HL-60/S4 treated with phorbol 12-myristate 13-acetate at 8.2 ng/mL for 4 days and 3 days (cell line): ENCODE results near the gene GRB10.
"Not testable (repeated sequence)": the region's sequence is repeated elsewhere in the genome, so short reads cannot be mapped to it uniquely, and the experiment has no call there.

Experiments
- in situ Hi-C: fragments of 300-500 bp; cut with MboI; formaldehyde crosslinking; loops from 2 replicates; pipeline ENCODE4 v1.15.0; 2022; ENCODE audit warnings: low sequenced_read_pairs

Gene GRB10

DNA sequence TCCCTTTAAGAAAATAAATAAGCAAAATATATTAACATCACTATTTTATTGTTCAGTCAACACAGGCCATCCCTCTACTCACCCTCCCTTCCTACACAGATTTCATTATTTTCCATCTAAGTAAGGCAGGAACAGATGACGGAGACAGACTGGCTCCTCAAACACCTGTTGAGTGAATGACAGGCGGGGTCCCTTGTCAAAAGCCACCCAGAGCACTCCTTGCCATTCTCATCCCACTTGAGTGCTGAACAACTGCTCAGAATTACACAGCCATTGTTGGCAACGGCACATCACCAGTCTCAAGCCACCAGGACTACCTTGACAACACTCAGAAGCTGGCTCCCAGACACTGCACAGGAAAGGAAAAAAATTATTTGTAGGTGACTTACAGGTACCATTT is 3.3 kb downstream of the GRB10 start:
- in situ Hi-C loops: no loop called here

DNA sequence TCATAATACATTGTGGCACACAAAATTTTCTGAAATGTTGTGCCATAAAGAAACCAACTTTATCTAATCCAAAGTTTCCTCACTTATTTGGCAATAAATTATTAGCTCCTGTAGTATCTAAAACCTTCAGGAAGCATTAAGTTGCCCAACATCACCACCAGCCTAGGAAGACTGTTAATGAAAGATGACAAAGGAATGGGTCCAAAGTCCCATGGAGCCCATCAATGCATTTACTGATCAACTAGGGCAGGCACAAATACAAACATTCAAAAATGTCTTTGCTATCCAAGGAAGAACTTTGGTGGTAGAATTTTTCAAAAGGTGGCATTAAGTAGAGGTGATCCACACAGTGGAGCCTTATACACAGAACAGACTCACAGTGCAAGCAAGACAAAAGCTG is 4.5 kb downstream of the GRB10 start:
- in situ Hi-C loops: no loop called here

DNA sequence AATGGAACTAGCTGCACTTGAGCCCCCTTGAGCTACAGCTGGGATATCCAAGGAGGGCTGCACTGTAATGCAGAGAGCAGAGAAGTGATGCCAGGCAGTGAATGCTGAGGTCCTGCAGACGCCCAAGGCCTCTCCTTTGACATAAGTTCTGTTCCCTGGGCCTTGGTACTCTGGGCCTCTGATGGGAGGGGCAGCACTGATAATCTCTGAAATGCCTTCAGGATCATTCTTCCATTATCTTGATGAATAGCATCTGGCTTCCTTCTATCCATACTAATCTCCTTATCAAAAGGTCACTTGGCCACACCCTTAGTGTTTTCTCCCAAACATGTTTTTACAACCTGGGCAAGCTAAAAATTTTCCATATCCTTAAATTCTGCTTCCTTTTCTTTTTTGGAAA is 6.9 kb downstream of the GRB10 start:
- in situ Hi-C loops: no loop called here

DNA sequence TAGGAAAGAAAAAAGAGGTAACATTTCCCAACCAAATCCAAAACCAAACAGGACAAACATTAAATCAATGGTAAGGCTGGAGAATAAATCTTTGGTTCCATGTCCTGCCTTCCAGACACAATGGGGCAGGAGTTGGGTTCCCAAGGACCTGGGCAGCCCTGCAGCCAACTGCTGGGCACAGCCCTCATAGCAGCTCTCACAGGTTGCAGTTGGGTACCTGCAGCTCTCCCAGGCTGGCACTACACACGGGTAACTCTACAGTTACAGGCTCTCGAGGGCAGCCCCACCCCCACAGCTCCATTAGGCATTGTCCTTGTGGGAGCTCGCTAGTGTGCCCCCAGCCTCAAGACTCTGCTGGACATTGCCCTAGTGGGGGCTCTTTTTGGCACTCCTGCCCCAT is 7.5 kb downstream of the GRB10 start:
- in situ Hi-C loops: no loop called here

DNA sequence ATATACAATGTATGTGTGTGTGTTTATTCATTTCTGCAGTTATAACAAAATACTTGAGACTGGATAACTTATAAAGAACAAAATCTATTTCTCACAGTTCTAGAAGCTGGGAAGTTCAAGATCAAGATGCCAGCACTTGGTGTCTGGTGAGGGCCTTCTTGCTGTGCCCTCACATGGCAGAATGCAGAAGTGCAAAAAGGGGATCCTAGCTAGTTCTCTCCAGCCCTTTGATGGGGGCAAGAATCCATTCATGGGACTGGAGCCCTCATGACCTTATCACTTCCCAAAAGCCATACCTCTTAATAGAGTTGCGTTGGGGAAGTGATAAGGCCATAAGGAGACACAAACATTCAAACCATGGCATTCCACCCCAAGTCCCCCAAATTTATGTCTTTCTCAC is 8.4 kb downstream of the GRB10 start:
- in situ Hi-C loops: no loop called here

DNA sequence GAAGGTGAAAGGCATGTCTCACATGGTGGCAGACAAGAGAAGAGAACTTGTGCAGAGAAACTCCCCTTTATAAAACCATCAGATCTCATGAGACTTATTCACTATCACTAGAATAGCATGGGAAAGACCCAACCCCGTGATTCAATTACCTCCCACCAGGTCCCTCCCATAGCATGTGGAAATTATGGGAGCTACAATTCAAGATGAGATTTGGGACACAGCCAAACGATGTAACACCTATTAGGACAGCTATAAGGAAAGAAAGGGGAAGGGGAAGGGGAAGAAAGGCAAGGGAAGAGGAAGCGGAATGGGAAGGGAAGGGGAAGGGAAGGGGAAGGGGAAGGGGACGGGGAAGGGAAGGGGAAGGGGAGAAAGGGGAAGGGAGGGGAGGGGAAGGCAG is 9.6 kb downstream of the GRB10 start:
- in situ Hi-C loops: not testable (repeated sequence)

DNA sequence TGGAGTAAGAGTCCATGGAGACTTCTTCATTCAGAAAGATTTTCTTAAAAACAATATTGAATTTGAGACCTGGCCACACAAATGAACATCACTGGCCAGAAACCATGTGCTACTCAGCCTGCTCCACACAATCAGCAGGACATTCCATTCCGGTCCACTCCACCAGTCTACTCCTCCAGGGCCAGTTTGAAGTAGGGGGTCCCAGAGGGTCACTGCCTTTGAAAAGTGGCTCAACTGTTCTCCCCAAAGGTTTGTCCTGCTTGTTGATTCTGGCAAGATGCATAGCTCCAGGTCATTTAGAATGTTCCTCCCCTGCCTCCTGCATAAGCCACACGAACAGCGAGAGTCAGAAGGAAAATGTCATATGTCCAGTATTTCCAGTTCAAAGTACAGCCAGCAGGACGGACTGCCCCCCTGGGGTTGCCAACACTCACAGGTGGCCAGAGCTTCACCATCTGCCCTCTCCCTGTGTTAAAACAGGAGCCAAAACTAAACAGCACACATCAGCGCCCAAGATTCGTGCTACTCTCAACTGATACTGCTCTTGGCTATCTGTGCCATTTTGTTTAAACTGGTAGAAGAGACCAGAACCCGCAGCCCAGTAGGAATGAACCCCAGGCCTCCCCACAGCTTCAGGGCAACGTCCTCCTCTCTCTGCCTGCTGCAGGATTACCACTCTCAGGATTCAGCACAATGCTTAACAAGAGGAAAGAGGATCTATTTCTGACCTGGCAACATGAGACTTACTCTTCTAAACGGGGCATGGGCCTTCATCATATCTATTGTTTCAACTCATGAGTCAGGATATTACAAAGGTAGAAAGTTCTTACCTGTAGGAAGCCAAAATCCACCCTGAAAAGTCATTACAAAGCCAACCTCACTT is 11.3 kb downstream of the GRB10 start:
- in situ Hi-C loops: no loop called here

DNA sequence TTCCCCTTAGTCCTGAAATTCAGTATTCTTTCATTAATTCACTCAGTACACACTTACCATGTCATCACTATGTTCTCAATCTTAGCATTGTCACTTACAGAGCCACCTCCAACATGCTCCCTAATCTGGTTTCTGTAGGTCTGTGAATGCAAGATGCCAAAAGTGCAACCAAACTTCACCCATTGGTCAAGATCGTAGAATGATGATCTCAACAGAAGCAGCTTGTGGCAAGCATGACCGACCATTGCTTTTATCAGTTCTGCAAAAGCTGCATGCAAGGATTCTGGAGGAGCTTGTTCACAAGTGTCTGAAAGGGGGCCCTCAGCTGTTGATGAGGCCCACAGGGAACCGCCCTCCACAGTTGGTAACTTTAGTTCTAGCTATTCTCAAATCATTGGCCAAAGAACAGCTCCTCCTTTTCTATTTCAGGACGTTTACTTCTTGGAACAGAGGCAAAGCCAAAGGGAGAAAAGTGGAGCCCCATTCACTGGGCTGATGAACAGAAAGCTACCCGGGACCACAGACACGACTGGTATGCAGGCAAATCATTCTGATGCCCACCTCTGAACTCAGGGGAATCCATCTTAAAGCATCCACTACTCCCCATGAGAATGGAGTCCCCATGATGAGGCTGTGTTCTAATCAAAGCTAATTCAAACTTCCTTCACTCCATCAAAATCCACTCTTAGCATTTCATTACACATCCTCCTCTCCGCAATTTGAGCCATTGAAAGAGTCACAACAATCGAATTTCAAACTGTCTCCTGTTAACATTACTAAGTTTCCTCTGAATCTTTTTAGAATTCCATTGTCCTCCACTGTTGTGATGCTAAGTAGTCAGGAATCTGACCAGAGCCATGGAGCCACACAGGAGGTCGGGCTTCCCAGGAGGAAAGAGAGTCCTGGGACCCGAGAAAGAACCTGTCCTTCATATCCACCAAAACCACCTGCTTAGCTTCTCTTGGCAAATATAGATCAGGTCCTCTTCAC is 13.9 kb downstream of the GRB10 start:
- in situ Hi-C loops: no loop called here

DNA sequence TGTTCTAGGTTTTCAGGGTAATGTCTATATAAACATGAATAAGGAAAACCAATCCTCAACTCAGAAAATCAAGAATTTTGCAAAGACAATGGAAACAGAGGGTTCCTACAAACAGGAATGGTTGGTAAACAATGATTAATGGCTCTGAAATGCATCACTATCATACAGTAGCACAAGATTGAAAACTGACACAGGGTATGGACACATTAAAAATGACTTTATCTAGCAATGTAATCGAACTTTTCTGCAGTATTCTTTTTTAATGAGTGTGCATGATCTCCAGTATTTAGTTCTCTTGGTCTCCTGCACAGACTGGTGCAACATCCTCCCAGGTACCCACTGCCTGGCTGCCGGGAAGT is 15.9 kb downstream of the GRB10 start:
- in situ Hi-C loops: no loop called here

DNA sequence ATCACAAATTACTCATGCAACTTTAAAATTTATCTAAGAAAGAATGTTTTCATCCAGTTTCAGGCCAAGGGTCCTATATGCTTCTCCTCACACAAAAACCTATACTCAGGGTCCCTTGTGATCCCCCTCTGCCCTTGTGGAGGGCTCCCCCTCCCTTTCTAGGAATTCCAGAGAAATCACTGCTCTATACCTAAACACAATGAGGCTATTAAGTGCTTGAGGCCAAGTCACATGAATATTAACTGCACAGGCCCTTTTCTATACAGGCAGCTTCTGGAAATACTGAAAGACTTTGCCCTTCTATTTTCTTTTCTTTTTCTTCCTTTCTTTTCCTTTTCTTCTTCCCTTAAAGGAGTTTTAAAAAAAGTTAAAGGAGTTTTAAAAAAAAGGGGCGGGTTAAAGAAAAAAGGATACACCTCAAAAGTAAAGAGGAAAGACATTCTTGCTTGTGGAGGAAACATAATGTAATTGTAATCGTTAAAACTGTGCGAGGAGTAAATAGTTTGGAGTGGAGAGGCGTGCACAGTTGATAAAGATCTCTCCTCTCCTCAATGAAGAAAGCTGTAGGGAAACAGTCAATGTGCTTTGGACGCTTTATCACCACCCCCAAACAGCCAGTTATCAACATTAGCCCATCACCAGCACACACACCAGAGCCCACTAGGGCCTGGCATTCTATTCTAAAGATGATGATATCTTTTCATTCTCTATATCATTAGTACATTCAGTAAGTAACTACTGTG is 16.4 kb downstream of the GRB10 start:
- in situ Hi-C loops: no loop called here

DNA sequence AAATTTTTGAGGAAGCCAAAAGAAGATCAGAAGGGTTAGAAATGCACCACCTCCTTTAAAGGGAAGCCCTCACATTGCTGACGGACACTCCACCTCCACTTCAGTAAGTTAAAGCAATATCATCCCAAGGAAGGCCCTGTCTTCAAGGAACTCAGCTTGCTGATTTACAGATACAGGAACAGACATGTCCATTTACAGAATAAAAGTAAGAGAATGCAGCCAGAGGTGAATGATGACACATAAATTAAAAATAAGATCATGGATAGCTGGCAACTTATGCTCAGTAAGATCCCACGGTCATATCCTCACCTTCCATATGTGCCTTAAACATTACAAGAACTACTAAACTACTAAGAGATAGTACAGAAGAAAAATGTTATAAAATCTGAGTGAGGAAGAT is 20.4 kb downstream of the GRB10 start:
- in situ Hi-C loops: no loop called here

DNA sequence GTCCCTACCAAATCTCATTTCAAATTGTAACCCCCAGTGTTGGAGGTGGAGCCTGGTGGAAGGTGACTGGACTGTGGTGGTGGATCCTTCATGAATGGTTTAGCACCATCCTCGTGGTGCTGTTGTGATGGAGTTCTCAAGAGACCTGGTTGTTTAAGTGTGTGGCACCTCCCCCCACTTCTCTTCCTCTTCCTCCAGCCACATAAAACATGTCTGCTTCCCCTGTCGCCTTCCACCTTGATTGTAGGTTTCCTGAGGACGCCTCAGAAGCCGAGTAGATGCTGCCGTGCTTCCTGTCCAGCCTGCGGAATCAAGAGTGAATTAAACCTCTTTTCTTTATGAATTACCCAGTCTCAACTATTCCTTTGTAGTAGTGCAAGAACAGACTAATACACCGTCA is 21.0 kb downstream of the GRB10 start:
- in situ Hi-C loops: no loop called here

DNA sequence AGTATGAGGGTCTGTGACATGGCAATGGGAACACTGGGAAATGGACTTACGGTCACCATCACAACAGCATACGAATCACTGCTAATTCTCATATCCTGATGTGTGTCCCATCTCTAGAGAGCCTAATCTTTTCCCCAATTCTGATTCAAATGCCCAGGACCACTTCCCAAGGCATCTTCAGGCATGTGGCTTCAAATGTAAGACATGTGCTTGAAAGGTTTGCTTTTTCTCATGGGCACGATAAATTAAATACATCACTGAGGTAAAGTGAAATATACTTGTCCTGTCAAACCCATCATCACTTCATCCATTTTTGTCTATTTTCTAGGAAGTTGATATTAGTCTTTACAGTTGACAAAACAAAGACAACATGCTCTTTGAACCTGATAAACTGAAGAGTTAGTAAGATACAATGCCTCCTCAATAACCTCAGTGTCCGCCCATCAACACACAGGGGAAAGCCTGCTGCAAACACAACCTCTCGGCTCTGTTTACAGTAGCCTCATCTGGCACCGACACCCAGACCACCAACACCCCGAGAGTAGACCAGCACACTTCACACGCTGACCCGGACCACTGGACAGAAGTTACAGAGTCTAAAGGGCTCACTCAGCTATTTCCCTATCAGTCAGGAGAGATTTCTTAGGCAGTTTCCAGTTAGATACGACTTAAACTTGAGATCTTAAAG is 24.8 kb downstream of the GRB10 start:
- in situ Hi-C loops: no loop called here

DNA sequence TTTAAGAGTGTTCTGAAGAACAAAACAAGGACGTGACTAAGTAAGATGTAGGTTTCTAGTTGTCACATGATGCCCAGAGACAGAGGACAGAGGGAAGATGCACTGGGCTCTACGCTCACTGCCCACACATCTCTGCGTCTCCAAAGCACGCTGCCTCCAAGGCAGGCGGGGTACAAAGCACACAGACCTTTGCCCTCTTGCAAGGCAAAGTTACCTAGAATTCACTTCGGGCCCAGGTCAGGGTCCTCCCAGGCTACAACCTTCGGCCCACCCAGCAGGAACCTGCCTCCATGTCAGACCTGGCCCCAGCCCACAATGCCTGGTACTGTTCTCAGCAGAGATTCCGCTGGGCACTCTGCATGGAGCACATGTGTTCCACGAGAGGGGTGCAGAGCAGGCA is 26.5 kb downstream of the GRB10 start:
- in situ Hi-C loops: no loop called here

DNA sequence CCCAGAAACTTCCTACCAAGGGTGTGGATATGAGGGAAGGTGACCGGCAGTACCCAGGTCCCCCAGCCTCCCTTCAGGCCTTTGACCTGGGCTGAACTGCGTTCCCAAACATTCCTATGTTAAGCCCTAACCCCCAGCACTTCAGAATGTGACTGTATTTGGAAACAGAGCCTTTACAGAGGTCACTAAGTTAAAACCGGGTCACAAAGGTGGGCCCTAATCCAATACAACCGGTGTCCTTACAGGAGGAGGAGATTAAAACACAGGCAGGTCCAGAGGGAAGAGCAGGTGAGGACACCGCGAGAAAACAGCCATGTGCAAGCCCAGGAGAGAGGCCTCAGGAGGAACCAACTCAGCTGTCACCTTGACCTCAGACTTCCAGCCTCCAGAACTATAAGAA is 28.0 kb downstream of the GRB10 start:
- in situ Hi-C loops: no loop called here

DNA sequence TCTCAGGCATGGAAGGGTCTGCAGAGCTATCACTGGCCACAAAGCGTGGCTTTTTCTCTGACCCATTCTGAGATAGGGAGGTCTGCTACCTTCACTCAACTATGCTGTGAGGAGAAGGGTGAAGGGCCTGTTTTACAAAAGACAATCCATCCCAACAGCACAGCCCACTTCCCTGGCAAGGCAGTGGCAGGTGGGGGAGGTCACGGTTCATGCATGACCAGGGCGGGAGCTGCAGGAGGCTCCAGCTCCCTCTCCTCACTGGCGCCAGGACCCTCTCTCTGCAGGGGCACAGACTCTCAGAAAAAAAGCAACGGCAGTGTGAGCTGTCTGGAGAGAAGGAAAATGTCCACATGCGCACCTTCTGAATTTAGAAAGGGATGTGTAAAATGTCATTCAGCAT is 28.5 kb downstream of the GRB10 start:
- in situ Hi-C loops: no loop called here

DNA sequence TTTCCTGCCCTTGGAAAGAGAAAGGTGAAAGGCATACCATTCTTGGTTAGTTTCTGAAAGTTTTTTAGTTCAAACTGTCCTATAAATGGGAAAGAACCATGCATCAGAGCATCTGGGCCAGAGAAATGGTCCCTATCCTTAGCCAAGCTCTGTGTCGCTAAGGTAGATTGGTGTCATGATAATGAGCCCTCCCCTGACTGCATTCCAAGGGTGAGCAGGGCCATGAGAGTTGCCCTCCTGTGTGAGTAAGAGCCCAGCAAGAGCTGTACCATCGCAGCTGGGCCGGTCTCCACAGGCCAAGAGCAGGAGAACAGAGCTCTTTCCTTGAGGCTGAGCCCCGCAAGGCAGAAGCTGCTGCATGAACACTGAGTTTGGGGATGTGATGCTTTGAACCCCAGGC is 30.3 kb downstream of the GRB10 start:
- in situ Hi-C loops: no loop called here

DNA sequence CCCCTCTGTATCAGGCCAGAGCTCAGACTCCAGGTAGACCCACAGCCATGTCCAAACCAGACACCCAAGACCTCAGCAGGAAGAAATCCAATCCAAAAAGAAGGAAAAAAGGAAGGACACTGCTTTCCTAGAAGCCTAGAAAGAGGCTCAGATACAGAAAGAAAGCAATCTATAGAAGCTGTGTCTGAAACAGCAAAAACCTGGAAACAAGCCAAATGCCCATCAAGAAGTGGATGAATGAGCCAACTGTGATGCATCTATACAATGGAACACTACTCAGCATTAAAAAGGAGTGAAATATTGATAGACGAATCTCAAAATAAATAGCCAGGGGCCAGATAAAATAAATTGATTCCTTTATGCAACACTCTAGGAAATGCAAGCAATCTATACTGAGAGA is 31.6 kb downstream of the GRB10 start:
- in situ Hi-C loops: no loop called here

DNA sequence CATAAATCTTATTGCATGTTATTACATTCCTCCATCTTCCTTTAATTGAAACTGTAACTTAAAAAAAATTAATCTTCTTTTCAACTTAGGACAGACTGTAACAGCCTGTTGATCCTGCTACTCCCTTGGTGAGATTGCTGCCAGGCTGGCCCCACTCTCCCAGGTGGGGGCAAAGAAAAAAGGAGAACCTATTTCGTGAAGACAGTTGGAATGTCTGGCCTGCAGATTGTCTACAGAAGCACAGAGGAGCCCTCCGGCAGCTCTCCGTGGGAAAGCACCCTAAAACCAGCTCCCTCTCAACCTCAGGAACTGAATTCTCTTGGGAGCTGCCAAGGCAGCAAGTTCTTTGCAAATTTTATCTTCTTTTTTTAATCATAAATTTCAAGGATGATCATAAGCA is 32.8 kb downstream of the GRB10 start:
- in situ Hi-C loops: no loop called here

DNA sequence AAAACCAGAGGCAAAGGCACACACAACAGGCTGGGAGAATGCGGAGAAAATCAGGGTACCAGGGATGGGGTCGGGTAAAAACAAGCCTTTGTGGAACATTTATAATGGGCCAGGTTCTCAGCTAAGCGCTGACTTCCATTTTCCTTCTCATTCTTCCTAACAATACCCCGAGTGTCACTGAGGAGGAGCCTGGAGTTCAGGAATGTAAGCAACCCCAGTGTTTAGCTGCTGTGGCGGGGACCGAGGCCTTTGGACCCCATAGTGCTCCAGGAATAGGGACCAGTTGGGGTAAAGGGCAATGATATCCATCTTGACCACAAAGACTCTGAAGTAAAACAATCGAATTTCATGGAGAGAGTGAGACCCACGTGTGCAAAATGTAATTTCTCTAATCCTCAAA is 34.2 kb downstream of the GRB10 start:
- in situ Hi-C loops: no loop called here

DNA sequence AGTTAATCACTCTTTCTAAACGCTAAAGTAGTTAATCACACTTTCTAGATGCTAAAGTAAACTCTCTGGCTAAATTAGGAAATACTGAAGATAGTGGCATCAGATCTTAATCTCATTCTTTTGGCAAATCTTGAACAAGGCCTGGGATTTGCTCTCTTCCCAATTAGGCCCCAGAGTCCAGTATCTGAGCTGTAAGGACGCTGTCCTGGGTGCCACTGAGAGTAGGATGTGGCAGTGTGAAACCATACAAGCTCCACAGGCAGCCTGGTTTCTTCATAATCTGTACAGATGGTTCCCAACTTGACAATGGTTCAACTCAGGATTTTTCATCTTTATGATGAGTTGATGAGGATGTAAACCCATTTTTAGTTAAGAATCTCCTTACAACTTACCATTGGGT is 36.9 kb downstream of the GRB10 start:
- in situ Hi-C loops: no loop called here
